H1 (cell line): ENCODE results near the gene CCDC12. TPM values are rescaled to one million over a fixed set of nuclear protein-coding genes. Genes with fewer than 3 reads are reported as not detected.

Source experiments
- BACH1 ChIP-seq: IDR thresholded peaks from 2 replicates; pipeline ENCODE4 v1.6.1; 2012; ENCODE audit warnings: low read length, improper control_type of control experiment
- CHD1 ChIP-seq: IDR thresholded peaks from 2 replicates; pipeline ENCODE4 v1.6.1; 2012; ENCODE audit warnings: low read depth, low read length, improper control_type of control experiment
- CHD2 ChIP-seq: IDR thresholded peaks from 2 replicates; pipeline ENCODE4 v1.6.1; 2012; ENCODE audit warnings: low read length, improper control_type of control experiment
- EZH2 ChIP-seq: fragments of 200-600 bp; sonication (generic); IDR thresholded peaks from 2 replicates; pipeline ENCODE4 v1.7.1; 2012; ENCODE audit warnings: low read depth, mild to moderate bottlenecking, moderate library complexity, low read length, inconsistent platforms; ENCODE audit not compliant: severe bottlenecking
- GTF2F1 ChIP-seq: IDR thresholded peaks from 2 replicates; pipeline ENCODE4 v1.6.1; 2012; ENCODE audit warnings: low read depth, low read length, improper control_type of control experiment, borderline replicate concordance
- POU5F1 ChIP-seq: IDR thresholded peaks from 2 replicates; pipeline ENCODE4 v1.6.1; 2011; ENCODE audit warnings: low read depth, mild to moderate bottlenecking, low read length, moderate library complexity
- RBBP5 ChIP-seq: IDR thresholded peaks from 2 replicates; pipeline ENCODE4 v1.7.1; 2012; ENCODE audit warnings: low read depth, mild to moderate bottlenecking, inconsistent platforms, low read length, moderate library complexity, borderline replicate concordance
- SP2 ChIP-seq: IDR thresholded peaks from 2 replicates; pipeline ENCODE4 v1.6.1; 2012; ENCODE audit warnings: mild to moderate bottlenecking, low read length, inconsistent platforms
- SP4 ChIP-seq: IDR thresholded peaks from 2 replicates; pipeline ENCODE4 v1.6.1; 2012; ENCODE audit warnings: low read length, inconsistent platforms
- SRF ChIP-seq: IDR thresholded peaks from 2 replicates; pipeline ENCODE4 v1.6.1; 2011; ENCODE audit warnings: mild to moderate bottlenecking, low read depth, low read length, moderate library complexity
- polyA plus RNA-seq, 7 experiments: library from polyadenylated mRNA; depleted of rRNA in 3 of 7; stranded (reverse) in 5 of 7; unstranded in 2 of 7; fragments of >200 nt in 5 of 7; fragments of 200-250 nt in 2 of 7; gene quantifications; 1 replicate in 5 of 7; 2 replicates in 1 of 7; 4 replicates in 1 of 7; pipeline versions ENCODE4 v1.2.1 to v1.2.3, GENCODE V29; 2011 to 2013; ENCODE audit warnings: missing spikeins in 2 of 7, mixed read lengths in 2 of 7
- total RNA-seq: library from RNA; stranded (reverse); fragmentation: NEBNext Ultra II Directional; extraction: Animal tissue kit (Norgen Biotek cat#: 25700); gene quantifications from 2 replicates; pipeline ENCODE4 v1.2.1, GENCODE V29; 2021
- TF ChIP-seq, protein P1 (sequence below): fragments of 300-600 bp; sonication (generic); IDR thresholded peaks from 2 replicates; pipeline ENCODE4 v1.7.1; 2012; ENCODE audit warnings: low read length, moderate library complexity, mild to moderate bottlenecking, inconsistent platforms; ENCODE audit not compliant: insufficient replicate concordance

The CCDC12 gene
- total and polyA plus RNA-seq, 2 of the 8 experiments (the other 6 are each of a cell fraction or from before 2014, with no cell fraction given), result 29.5 to 41.3 TPM

DNA sequence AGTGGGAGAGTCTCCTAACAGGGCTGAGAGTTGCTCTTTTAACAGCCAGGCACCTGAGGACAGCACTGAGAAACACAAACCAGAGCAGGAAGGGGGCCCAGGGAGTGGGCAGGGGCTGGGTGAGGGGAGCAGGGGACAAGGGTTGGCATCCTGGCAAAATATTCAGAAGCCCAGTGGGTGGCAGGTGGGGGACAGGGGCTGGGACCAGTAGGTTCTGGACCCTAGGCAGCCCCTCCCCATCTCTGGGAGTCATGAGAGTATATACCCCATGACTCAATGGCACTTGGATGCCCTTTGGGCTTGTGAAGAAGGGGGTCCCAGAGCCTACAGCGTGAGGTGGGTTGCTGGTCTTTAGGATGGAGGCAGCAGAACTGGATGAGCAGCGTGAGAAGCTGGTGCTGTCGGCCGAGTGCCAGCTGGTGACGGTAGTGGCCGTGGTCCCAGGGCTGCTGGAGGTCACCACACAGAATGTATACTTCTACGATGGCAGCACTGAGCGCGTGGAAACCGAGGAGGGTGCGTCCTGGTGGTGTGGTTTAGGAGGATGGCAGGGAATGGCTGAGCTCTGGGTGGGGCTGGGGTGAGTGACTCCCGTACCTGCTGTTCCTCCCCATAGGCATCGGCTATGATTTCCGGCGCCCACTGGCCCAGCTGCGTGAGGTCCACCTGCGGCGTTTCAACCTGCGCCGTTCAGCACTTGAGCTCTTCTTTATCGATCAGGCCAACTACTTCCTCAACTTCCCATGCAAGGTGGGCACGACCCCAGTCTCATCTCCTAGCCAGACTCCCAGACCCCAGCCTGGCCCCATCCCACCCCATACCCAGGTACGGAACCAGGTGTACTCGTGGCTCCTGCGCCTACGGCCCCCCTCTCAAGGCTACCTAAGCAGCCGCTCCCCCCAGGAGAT lies 27.2 kb upstream of the CCDC12 start (continued):
- TF ChIP-seq, protein P1, sequence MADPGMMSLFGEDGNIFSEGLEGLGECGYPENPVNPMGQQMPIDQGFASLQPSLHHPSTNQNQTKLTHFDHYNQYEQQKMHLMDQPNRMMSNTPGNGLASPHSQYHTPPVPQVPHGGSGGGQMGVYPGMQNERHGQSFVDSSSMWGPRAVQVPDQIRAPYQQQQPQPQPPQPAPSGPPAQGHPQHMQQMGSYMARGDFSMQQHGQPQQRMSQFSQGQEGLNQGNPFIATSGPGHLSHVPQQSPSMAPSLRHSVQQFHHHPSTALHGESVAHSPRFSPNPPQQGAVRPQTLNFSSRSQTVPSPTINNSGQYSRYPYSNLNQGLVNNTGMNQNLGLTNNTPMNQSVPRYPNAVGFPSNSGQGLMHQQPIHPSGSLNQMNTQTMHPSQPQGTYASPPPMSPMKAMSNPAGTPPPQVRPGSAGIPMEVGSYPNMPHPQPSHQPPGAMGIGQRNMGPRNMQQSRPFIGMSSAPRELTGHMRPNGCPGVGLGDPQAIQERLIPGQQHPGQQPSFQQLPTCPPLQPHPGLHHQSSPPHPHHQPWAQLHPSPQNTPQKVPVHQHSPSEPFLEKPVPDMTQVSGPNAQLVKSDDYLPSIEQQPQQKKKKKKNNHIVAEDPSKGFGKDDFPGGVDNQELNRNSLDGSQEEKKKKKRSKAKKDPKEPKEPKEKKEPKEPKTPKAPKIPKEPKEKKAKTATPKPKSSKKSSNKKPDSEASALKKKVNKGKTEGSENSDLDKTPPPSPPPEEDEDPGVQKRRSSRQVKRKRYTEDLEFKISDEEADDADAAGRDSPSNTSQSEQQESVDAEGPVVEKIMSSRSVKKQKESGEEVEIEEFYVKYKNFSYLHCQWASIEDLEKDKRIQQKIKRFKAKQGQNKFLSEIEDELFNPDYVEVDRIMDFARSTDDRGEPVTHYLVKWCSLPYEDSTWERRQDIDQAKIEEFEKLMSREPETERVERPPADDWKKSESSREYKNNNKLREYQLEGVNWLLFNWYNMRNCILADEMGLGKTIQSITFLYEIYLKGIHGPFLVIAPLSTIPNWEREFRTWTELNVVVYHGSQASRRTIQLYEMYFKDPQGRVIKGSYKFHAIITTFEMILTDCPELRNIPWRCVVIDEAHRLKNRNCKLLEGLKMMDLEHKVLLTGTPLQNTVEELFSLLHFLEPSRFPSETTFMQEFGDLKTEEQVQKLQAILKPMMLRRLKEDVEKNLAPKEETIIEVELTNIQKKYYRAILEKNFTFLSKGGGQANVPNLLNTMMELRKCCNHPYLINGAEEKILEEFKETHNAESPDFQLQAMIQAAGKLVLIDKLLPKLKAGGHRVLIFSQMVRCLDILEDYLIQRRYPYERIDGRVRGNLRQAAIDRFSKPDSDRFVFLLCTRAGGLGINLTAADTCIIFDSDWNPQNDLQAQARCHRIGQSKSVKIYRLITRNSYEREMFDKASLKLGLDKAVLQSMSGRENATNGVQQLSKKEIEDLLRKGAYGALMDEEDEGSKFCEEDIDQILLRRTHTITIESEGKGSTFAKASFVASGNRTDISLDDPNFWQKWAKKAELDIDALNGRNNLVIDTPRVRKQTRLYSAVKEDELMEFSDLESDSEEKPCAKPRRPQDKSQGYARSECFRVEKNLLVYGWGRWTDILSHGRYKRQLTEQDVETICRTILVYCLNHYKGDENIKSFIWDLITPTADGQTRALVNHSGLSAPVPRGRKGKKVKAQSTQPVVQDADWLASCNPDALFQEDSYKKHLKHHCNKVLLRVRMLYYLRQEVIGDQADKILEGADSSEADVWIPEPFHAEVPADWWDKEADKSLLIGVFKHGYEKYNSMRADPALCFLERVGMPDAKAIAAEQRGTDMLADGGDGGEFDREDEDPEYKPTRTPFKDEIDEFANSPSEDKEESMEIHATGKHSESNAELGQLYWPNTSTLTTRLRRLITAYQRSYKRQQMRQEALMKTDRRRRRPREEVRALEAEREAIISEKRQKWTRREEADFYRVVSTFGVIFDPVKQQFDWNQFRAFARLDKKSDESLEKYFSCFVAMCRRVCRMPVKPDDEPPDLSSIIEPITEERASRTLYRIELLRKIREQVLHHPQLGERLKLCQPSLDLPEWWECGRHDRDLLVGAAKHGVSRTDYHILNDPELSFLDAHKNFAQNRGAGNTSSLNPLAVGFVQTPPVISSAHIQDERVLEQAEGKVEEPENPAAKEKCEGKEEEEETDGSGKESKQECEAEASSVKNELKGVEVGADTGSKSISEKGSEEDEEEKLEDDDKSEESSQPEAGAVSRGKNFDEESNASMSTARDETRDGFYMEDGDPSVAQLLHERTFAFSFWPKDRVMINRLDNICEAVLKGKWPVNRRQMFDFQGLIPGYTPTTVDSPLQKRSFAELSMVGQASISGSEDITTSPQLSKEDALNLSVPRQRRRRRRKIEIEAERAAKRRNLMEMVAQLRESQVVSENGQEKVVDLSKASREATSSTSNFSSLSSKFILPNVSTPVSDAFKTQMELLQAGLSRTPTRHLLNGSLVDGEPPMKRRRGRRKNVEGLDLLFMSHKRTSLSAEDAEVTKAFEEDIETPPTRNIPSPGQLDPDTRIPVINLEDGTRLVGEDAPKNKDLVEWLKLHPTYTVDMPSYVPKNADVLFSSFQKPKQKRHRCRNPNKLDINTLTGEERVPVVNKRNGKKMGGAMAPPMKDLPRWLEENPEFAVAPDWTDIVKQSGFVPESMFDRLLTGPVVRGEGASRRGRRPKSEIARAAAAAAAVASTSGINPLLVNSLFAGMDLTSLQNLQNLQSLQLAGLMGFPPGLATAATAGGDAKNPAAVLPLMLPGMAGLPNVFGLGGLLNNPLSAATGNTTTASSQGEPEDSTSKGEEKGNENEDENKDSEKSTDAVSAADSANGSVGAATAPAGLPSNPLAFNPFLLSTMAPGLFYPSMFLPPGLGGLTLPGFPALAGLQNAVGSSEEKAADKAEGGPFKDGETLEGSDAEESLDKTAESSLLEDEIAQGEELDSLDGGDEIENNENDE, result no peak
- TF ChIP-seq BACH1 (no peak), EZH2 (no peak), SP2 (no peak), POU5F1 (no peak), RBBP5 (no peak), CHD2 (no peak), SP4 (no peak), CHD1 (no peak), GTF2F1 (no peak), SRF (no peak)
